ENCODE results near the gene NHLRC4. TPM values are rescaled to one million over a fixed set of nuclear protein-coding genes. Genes with fewer than 3 reads are reported as not detected.

Gene NHLRC4
- total RNA-seq, 1 experiment from 2014 or later, result 4.0 TPM

DNA sequence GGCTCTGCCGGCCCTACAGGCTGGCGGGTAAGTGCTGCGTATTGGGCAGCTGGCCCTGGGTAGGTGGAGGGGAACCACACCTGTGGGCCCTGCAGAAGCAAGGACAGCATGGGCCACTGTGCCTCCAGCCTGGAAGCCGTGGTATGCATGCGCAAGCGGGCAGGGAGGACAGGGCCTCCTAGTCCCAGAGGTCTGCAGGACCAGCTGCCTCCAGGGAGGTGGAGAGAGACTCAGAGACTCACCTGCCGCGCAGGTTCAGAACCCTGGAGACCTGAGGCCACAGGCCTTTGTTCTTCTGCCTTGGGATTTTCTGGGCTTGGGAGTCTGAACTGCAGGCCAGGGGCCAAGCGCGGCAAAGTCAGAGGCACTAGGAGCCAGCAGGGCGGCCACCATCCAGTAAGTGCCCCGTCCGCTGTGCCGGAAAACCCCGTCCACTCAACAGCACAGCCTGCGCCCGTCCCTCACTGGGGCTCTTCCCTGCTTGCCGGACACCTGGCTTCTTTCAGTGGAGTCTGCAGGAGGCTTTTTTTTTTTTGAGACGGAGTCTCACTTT, 14.2 kb downstream of the NHLRC4 start:
- CTCF ChIA-PET, result interaction anchor here (0.7 kb wide), 1 partner anchor 71 kb away, joined by 4 read pairs; no protein-coding TSS in a partner anchor
- H3K36me3 ChIP-seq (ENCODE audit: control insufficient read depth, insufficient read depth, low read length), result no peaks in the 10 kb centered on the region
- H3K4me1 ChIP-seq (ENCODE audit: control insufficient read depth, insufficient read depth, low read length), result peaks cover 18% of the 10 kb centered on the region
- no peak overlapping the region for H3K4me3 ChIP-seq (ENCODE audit: low read depth in 2 of 2, low read length in 2 of 2)
- no peak overlapping the region for H3K27ac ChIP-seq (ENCODE audit: low read length)
- DNase-seq (ENCODE audit: low read depth, low spot score) (no peak), ATAC-seq (no peak)
- in situ Hi-C loops (cut with HindIII; ENCODE audit: low pct_unique_long_range_greater_than_20kb, low sequenced_read_pairs) (no loop called here), intact Hi-C loops (cut with micrococcal nuclease; ENCODE audit: unreplicated experiment) (no loop called here)
- no peaks in the 10 kb centered on the region for H3K27me3 ChIP-seq (ENCODE audit: control insufficient read depth, insufficient read depth, low read length)
- H3K9me3 ChIP-seq (ENCODE audit: control insufficient read depth, insufficient read depth, low read depth, low read length), result no peaks in the 10 kb centered on the region
- BruUV-seq (replicated peaks), result no TSS peak
- POLR2A ChIA-PET, result no interaction called here
- TF ChIP-seq, protein P1, sequence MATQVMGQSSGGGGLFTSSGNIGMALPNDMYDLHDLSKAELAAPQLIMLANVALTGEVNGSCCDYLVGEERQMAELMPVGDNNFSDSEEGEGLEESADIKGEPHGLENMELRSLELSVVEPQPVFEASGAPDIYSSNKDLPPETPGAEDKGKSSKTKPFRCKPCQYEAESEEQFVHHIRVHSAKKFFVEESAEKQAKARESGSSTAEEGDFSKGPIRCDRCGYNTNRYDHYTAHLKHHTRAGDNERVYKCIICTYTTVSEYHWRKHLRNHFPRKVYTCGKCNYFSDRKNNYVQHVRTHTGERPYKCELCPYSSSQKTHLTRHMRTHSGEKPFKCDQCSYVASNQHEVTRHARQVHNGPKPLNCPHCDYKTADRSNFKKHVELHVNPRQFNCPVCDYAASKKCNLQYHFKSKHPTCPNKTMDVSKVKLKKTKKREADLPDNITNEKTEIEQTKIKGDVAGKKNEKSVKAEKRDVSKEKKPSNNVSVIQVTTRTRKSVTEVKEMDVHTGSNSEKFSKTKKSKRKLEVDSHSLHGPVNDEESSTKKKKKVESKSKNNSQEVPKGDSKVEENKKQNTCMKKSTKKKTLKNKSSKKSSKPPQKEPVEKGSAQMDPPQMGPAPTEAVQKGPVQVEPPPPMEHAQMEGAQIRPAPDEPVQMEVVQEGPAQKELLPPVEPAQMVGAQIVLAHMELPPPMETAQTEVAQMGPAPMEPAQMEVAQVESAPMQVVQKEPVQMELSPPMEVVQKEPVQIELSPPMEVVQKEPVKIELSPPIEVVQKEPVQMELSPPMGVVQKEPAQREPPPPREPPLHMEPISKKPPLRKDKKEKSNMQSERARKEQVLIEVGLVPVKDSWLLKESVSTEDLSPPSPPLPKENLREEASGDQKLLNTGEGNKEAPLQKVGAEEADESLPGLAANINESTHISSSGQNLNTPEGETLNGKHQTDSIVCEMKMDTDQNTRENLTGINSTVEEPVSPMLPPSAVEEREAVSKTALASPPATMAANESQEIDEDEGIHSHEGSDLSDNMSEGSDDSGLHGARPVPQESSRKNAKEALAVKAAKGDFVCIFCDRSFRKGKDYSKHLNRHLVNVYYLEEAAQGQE (IDR thresholded peaks at IDR 0.05; ENCODE audit: insufficient read depth in 1 of 2, low read depth in 2 of 2, low read length in 1 of 2), result no peak
- TF ChIP-seq, protein P2, sequence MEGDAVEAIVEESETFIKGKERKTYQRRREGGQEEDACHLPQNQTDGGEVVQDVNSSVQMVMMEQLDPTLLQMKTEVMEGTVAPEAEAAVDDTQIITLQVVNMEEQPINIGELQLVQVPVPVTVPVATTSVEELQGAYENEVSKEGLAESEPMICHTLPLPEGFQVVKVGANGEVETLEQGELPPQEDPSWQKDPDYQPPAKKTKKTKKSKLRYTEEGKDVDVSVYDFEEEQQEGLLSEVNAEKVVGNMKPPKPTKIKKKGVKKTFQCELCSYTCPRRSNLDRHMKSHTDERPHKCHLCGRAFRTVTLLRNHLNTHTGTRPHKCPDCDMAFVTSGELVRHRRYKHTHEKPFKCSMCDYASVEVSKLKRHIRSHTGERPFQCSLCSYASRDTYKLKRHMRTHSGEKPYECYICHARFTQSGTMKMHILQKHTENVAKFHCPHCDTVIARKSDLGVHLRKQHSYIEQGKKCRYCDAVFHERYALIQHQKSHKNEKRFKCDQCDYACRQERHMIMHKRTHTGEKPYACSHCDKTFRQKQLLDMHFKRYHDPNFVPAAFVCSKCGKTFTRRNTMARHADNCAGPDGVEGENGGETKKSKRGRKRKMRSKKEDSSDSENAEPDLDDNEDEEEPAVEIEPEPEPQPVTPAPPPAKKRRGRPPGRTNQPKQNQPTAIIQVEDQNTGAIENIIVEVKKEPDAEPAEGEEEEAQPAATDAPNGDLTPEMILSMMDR (IDR thresholded peaks at IDR 0.05), result no peak
- TF ChIP-seq TCF7L2 (IDR thresholded peaks at IDR 0.05; ENCODE audit: low read depth, low read length), result no peak
- no peak for TF ChIP-seq POLR2AphosphoS5 (IDR thresholded peaks at IDR 0.05; ENCODE audit: low read depth, low read length)
- no peak for TF ChIP-seq SIN3A (IDR thresholded peaks at IDR 0.05; ENCODE audit: borderline replicate concordance, insufficient read depth, low read depth, low read length)

- H3K27me3 ChIP-seq (ENCODE audit: control insufficient read depth, insufficient read depth, low read length), result no peaks in the 10 kb centered on the region
- TF ChIP-seq TCF7L2 (IDR thresholded peaks at IDR 0.05; ENCODE audit: low read depth, low read length) (no peak), SIN3A (IDR thresholded peaks at IDR 0.05; ENCODE audit: borderline replicate concordance, insufficient read depth, low read depth, low read length) (no peak), POLR2AphosphoS5 (IDR thresholded peaks at IDR 0.05; ENCODE audit: low read depth, low read length) (no peak)
- TF ChIP-seq, protein P2 (IDR thresholded peaks at IDR 0.05), result no peak
- TF ChIP-seq, protein P1 (IDR thresholded peaks at IDR 0.05; ENCODE audit: insufficient read depth in 1 of 2, low read depth in 2 of 2, low read length in 1 of 2), result no peak
- DNase-seq (ENCODE audit: low read depth, low spot score) (no peak), ATAC-seq (no peak)
- no peak overlapping the region for H3K27ac ChIP-seq (ENCODE audit: low read length)
- in situ Hi-C loops (cut with HindIII; ENCODE audit: low pct_unique_long_range_greater_than_20kb, low sequenced_read_pairs), result no loop called here
- CTCF ChIA-PET, result no interaction called here
- no peaks in the 10 kb centered on the region for H3K36me3 ChIP-seq (ENCODE audit: control insufficient read depth, insufficient read depth, low read length)
- POLR2A ChIA-PET, result no interaction called here
- intact Hi-C loops (cut with micrococcal nuclease; ENCODE audit: unreplicated experiment), result no loop called here
- no TSS peak for BruUV-seq (replicated peaks)
- no peak overlapping the region for H3K4me3 ChIP-seq (ENCODE audit: low read depth in 2 of 2, low read length in 2 of 2)
- H3K9me3 ChIP-seq (ENCODE audit: control insufficient read depth, insufficient read depth, low read depth, low read length), result no peaks in the 10 kb centered on the region
- H3K4me1 ChIP-seq (ENCODE audit: control insufficient read depth, insufficient read depth, low read length), result peaks cover 25% of the 10 kb centered on the region
Observed at GRCh38 chr16:582218-582613, 15.4 kb downstream of the NHLRC4 start.
